Activated CD8-positive, alpha-beta memory T cell treated with anti-CD3 and anti-CD28 coated beads, Interleukin-2, amount 50 U/mL, for 48 hours (primary cell): ENCODE measurements around the gene PPARD.
A peak's percentile ranks its signal among the peaks of the same experiment; 100 is the strongest.

Source experiments
- DNase-seq: peaks from one replicate; pipeline ENCODE4 v3.0.0-alpha.2; 2020

The PPARD gene

DNA sequence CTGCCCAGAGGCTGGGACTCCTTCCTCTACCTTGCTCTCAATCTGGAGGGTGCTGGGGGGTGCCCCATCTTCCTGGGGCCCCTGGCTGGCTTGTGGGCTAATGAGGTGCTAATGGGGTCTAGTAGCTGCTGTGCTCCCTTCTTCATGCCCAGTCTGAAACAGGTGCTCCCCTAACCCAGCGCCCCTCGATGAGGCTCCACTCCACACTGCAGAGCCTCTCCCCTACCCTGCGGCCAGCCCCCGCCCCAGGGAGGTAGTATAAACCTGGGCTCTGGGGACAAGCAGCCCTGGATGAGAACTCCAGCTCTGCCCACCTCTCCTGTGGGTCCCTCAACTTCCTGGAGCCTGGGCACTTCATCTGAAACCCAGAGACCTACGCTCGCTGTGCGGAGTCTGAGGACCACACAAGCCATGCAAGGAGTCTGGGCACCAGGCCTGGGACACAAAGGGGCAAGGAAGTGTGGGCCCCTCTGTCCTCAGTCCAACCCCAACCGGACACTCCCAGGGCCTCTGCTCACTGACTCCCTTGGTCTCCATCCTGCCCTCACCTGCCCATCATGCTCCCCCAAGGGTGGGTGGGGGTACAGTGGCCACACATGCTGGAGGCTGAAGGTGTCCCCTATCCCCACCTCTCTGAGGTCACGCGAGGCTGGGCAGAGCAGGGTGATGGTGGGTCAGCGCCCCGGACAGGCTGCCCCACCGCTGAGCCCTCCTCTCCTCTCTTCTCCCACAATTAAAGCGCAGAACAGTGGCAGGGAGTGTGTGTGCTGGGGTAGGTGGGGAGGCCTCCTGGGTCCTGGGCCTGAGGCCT, 132.0 kb downstream of the PPARD start:
- peak; percentile 77 for DNase-seq

DNA sequence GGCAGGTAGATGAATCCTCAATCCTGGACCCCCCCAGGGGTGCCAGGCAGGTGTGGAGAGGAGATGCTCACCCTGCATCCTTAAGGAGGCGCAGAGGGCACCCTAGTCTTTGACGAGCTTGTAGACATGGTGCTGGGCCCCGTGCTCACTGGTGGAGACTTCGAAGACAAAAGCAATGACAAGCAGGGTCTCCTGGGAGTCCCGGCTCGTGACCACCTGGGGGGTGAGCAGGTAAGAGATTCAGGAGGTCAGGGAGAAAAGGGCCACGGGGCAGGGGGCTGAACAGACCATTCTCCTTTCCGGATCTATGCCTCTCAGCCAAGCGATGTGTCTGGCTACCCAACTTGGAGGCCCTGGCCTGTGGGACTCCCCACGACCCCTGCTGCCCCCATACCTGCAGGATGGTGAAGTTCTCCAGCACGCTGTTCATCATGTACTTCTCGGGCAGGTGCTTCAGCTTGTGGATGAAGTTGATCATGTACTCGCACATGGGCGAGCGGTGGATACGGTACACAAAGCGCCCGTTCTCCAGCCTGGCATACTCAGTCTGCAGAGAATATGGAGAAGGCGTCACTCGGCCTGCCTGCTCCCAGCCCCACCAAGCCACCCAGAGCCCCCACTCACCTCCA, 132.7 kb downstream of the PPARD start:
- DNase-seq = peak; percentile 68

- DNase-seq = no peak
These were observed 133.2 kb downstream of the PPARD start for GRCh38 chr6:35475573-35475972.

DNA sequence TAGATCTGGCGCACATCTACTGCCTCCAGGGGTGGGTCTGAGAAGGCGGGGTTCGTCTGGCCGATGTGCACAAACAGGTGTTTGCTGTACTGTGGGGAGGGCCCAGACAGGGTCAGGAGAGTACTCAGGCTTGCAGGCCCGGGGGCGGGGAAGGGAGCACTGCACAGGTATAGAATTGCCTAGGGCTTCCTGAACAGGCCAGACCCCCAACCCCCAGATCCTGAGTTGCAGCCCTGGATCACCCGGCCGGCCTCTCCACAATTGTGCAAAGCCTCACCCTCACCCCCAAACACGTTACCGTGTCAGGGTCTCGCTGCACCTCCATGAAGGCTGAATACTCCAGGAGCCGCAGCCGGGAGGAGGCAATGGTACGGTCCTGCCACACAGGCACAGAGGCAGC, 133.6 kb downstream of the PPARD start:
- no peak for DNase-seq

- DNase-seq = no peak
These were observed 134.7 kb downstream of the PPARD start for GRCh38 chr6:35477028-35477427.
